GM12892 (cell line): Measurements from ENCODE around the gene PCNX1.

Experiments used
- POLR2A ChIP-seq: IDR thresholded peaks from 2 replicates; pipeline ENCODE4 v1.6.1; 2011; ENCODE audit warnings: low read depth, low read length, control low read depth
- POLR2AphosphoS5 ChIP-seq: IDR thresholded peaks from 2 replicates; pipeline ENCODE4 v1.6.1; 2011; ENCODE audit warnings: low read depth, low read length, control low read depth
- TAF1 ChIP-seq: IDR thresholded peaks from 2 replicates; pipeline ENCODE4 v1.6.1; 2011; ENCODE audit warnings: low read depth, mild to moderate bottlenecking, control low read depth, low read length, borderline replicate concordance

- TF ChIP-seq POLR2A (no peak), POLR2AphosphoS5 (no peak), TAF1 (no peak)
Measured at GRCh38 chr14:71130491-71131179, 223.4 kb downstream of the PCNX1 start.
